Omental fat pad (tissue), 4 donors: ENCODE measurements around the gene CEACAM8. TPM values are rescaled to one million over a fixed set of nuclear protein-coding genes. Genes with fewer than 3 reads are reported as not detected.

ENCODE experiments used
- ATAC-seq: fragments of 150-250 bp; one replicate; pipeline ENCODE4 v1.9.1; 2016; ENCODE audit warnings: mild to moderate bottlenecking, moderate library complexity; ENCODE audit not compliant: low FRiP score
- DNase-seq: peaks from one replicate; pipeline ENCODE4 v3.0.0-alpha.2; 2019; ENCODE audit warnings: low spot score
- CTCF ChIP-seq, 3 donors: fragments of 450-650 bp; IDR thresholded peaks; one replicate each; pipeline ENCODE4 v1.5.1; 2016 to 2017; ENCODE audit warnings: antibody characterized with exemption in 3 of 3, mild to moderate bottlenecking in 3 of 3, moderate library complexity in 2 of 3
- total RNA-seq, 4 donors: library from RNA; depleted of rRNA; stranded (reverse); fragments of >200 nt; gene quantifications; one replicate each; pipeline ENCODE4 v1.1.0, GENCODE V29; 2016

The CEACAM8 gene
- total RNA-seq, 4 donors from 2014 or later = 0.79 TPM; not detected in 3

- TF ChIP-seq CTCF (IDR thresholded peaks at IDR 0.05) = peak in 1 of 3 donors; percentile 60
- ATAC-seq = no peak
- DNase-seq = no peak
Observed at GRCh38 chr19:42596391-42597072, 1.8 kb upstream of the CEACAM8 start.

- ATAC-seq (no peak), DNase-seq (no peak)
- TF ChIP-seq CTCF (IDR thresholded peaks at IDR 0.05) = no peak
Observed at GRCh38 chr19:42595550-42596172, 937 bp upstream of the CEACAM8 start.

- no peak for ATAC-seq
- no peak for TF ChIP-seq CTCF (IDR thresholded peaks at IDR 0.05)
- no peak for DNase-seq
Observed at GRCh38 chr19:42589792-42590191, 4.9 kb downstream of the CEACAM8 start.

DNA sequence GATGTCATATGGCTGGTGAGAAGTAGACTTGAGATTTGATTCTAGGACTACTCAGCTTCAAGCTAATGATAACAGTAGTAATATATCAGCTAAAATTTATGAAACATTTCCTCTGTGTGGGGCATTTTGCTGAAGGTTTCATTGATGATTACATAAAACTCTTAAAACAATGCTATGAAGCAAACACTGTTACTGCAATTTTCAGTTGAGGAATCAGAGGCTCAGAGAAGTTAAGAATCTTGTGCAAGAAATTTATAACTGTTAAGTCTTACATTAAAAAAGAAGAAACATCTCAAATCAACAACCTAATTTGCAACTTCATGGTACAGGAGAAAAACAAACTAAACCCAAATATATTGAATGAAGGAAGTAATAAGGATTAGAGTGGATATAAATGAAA, 10.3 kb downstream of the CEACAM8 start:
- ATAC-seq = no peak
- TF ChIP-seq CTCF (IDR thresholded peaks at IDR 0.05) = no peak
- DNase-seq = no peak

DNA sequence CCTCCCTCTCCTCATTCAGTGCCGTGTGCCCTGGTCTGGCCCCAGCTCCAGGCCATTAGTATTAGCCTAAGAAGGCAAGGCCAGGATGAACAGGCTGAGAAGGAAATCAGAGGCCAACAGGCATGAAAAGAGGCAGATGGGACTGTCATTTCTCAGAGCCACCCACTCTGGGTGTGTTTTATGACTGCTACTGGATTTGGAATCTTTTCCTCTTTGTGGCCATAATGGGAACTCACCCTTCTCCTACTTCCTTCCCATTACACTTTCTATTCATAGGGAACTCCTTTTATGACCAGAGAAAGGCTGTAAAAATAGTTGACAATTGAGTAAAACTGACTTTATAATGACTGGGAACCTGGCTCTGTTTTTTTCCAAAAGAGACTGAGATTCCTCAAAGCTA, 17.7 kb downstream of the CEACAM8 start:
- no peak for TF ChIP-seq CTCF (IDR thresholded peaks at IDR 0.05)
- ATAC-seq (no peak), DNase-seq (no peak)

- ATAC-seq (no peak), DNase-seq (no peak)
- TF ChIP-seq CTCF (IDR thresholded peaks at IDR 0.05) = no peak
Observed at GRCh38 chr19:42576241-42576640, 18.5 kb downstream of the CEACAM8 start.

DNA sequence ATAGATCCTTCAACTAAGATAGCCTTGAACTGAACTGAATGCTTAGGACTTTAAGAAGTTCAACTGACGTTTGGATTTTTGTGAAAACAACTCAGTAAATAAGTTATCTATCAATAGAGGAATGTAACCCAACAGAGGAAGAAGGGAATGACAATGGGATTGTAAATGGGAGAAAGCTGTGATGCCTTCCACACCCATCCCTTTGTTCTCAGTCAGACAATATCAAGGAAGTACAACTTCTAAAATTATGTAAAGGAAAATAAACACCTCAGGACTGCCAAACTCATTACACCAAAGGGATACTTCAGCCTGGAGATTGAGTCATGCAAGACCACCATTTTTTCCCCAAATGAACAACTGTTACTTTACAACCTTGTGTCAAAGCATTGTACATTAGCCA, 21.1 kb downstream of the CEACAM8 start:
- no peak for DNase-seq
- ATAC-seq = no peak
- no peak for TF ChIP-seq CTCF (IDR thresholded peaks at IDR 0.05)
